HCT116 (cell line): Measurements from ENCODE around the gene TWIST2. TPM values are rescaled to one million over a fixed set of nuclear protein-coding genes. Genes with fewer than 3 reads are reported as not detected.

Experiments used
- ATAC-seq: fragments of 200-7000 bp; cut with Tn5 transposase; 2 replicates; pipeline ENCODE4 v1.9.1; 2020; ENCODE audit warnings: mild to moderate bottlenecking, moderate library complexity
- BruUV-seq: library from RNA; stranded (reverse); fragments of 400-500 nt; replicated peaks from 2 replicates; lab custom pipeline; 2021; lab: Mats Ljungman, UMichigan
- CTCF ChIA-PET: fragments of 300-600 bp; sonication (Branson Sonifier 250); formaldehyde crosslinking; loops from one replicate; lab custom pipeline; 2021; ENCODE audit warnings: antibody characterized with exemption; lab: Charles Lee
- POLR2A ChIA-PET: fragments of 300-600, 350-600 bp; sonication (Branson Sonifier 250); formaldehyde crosslinking; loops from one replicate; lab custom pipeline; 2021; ENCODE audit warnings: antibody characterized with exemption; lab: Charles Lee
- RAD21 ChIA-PET, 2 experiments: fragments of 300-600 bp; sonication (Branson Sonifier 250); formaldehyde crosslinking; loops; one replicate each; lab custom pipeline; 2023; ENCODE audit warnings: low total read pairs in 2 of 2; ENCODE audit not compliant: uncharacterized antibody in 2 of 2, unreplicated experiment in 2 of 2, low non-redundant PET in 1 of 2; lab: Charles Lee
- DNase-seq: peaks from one replicate; pipeline ENCODE4 v3.0.0-alpha.2; 2010; ENCODE audit warnings: low read depth, low spot score
- H2AFZ ChIP-seq: fragments of 200-600 bp; shearing (Covaris generic), sonication (generic); 2 replicates; pipeline ENCODE4 v1.6.1; 2017; ENCODE audit warnings: low read depth, mixed run types, mixed read lengths, antibody characterized with exemption, low read length; ENCODE audit not compliant: poor library complexity, severe bottlenecking
- H3K27ac ChIP-seq: 2 replicates; pipeline ENCODE4 v1.5.1; 2012; ENCODE audit warnings: low read depth, low read length
- H3K27me3 ChIP-seq: fragments of 200-600 bp; sonication (generic); 2 replicates; pipeline ENCODE4 v1.6.1; 2016; ENCODE audit warnings: mixed run types, low read length, mixed read lengths; ENCODE audit not compliant: insufficient read depth
- H3K36me3 ChIP-seq, 2 experiments: fragments of 200-500 bp in 1 of 2; fragments of 200-600 bp in 1 of 2; sonication (Bioruptor generic) in 1 of 2; sonication (generic) in 1 of 2; 2 replicates each; pipeline versions ENCODE4 v1.5.1 to v1.6.1; 2014 to 2016; ENCODE audit warnings: low read length in 2 of 2, inconsistent platforms in 1 of 2, mixed read lengths in 1 of 2, mixed run types in 1 of 2; ENCODE audit not compliant: insufficient read depth in 2 of 2, control insufficient read depth in 1 of 2
- H3K4me1 ChIP-seq, 2 experiments: fragments of 200-600 bp in 1 of 2; sonication (generic) in 1 of 2; 2 replicates each; pipeline versions ENCODE4 v1.5.1 to v1.6.1; 2012 to 2017; ENCODE audit warnings: low read length in 2 of 2, inconsistent platforms in 1 of 2, mild to moderate bottlenecking in 1 of 2, mixed read lengths in 1 of 2, mixed run types in 1 of 2, moderate library complexity in 1 of 2; ENCODE audit not compliant: insufficient read depth in 2 of 2, control insufficient read depth in 1 of 2
- H3K4me2 ChIP-seq: fragments of 200-600 bp; sonication (generic); 2 replicates; pipeline ENCODE4 v1.6.1; 2017; ENCODE audit warnings: mixed run types, low read length, mixed read lengths
- H3K4me3 ChIP-seq, 2 experiments: fragments of 200-600 bp in 1 of 2; sonication (generic) in 1 of 2; replicated peaks in 1 of 2; 2 replicates each; pipeline ENCODE4 v1.5.1; 2011 to 2016; ENCODE audit warnings: low read length in 2 of 2, control low read depth in 1 of 2, low read depth in 1 of 2, mild to moderate bottlenecking in 1 of 2, mixed read lengths in 1 of 2, mixed run types in 1 of 2
- H3K79me2 ChIP-seq: fragments of 200-600 bp; sonication (generic); 2 replicates; pipeline ENCODE4 v1.6.1; 2017; ENCODE audit warnings: mild to moderate bottlenecking, mixed run types, low read length, moderate library complexity, mixed read lengths; ENCODE audit not compliant: insufficient read depth
- H3K9ac ChIP-seq: fragments of 200-600 bp; sonication (generic); 2 replicates; pipeline ENCODE4 v1.6.1; 2016; ENCODE audit warnings: low read length, mixed read lengths
- H3K9me2 ChIP-seq: fragments of 200-600 bp; sonication (generic), shearing (Covaris generic); 2 replicates; pipeline ENCODE4 v1.6.1; 2017; ENCODE audit warnings: mixed run types, mild to moderate bottlenecking, moderate library complexity; ENCODE audit not compliant: insufficient read depth
- H3K9me3 ChIP-seq, 2 experiments: fragments of 200-500 bp in 1 of 2; fragments of 200-600 bp in 1 of 2; sonication (Bioruptor generic) in 1 of 2; sonication (generic) in 1 of 2; 2 replicates each; pipeline ENCODE4 v1.6.1; 2014 to 2017; ENCODE audit warnings: low read length in 2 of 2, mixed read lengths in 2 of 2, inconsistent platforms in 1 of 2, low read depth in 1 of 2, mild to moderate bottlenecking in 1 of 2, mixed run types in 1 of 2, moderate library complexity in 1 of 2; ENCODE audit not compliant: control insufficient read depth in 1 of 2, insufficient read depth in 1 of 2
- H4K20me1 ChIP-seq: fragments of 200-600 bp; sonication (generic), shearing (Covaris generic); 2 replicates; pipeline ENCODE4 v1.6.1; 2017; ENCODE audit warnings: mixed run types, mild to moderate bottlenecking, moderate library complexity; ENCODE audit not compliant: insufficient read depth
- CEBPB ChIP-seq: IDR thresholded peaks from 2 replicates; pipeline ENCODE4 v1.6.1; 2012; ENCODE audit warnings: low read depth
- EGR1 ChIP-seq: IDR thresholded peaks from 2 replicates; pipeline ENCODE4 v1.6.1; 2012; ENCODE audit warnings: low read depth
- EZH2 ChIP-seq: fragments of 200-600 bp; sonication (generic); IDR thresholded peaks from 2 replicates; pipeline ENCODE4 v1.6.1; 2017; ENCODE audit warnings: antibody characterized with exemption, mixed run types
- JUND ChIP-seq: IDR thresholded peaks from 2 replicates; pipeline ENCODE4 v1.6.1; 2012
- MAX ChIP-seq: IDR thresholded peaks from 2 replicates; pipeline ENCODE4 v1.6.1; 2012
- POLR2AphosphoS5 ChIP-seq: IDR thresholded peaks from 2 replicates; pipeline ENCODE4 v1.6.1; 2011; ENCODE audit warnings: mild to moderate bottlenecking, low read depth, low read length, moderate library complexity
- RAD21 ChIP-seq: IDR thresholded peaks from 2 replicates; pipeline ENCODE4 v1.6.1; 2012; ENCODE audit warnings: low read depth, mild to moderate bottlenecking
- SIN3A ChIP-seq: IDR thresholded peaks from 2 replicates; pipeline ENCODE4 v1.6.1; 2012; ENCODE audit warnings: low read depth
- SP1 ChIP-seq: IDR thresholded peaks from 2 replicates; pipeline ENCODE4 v1.6.1; 2012; ENCODE audit warnings: low read depth
- SRF ChIP-seq: IDR thresholded peaks from 2 replicates; pipeline ENCODE4 v1.6.1; 2012; ENCODE audit warnings: low read depth
- TCF7L2 ChIP-seq: IDR thresholded peaks from 2 replicates; pipeline ENCODE4 v1.7.0; 2011; ENCODE audit warnings: borderline replicate concordance, inconsistent platforms; ENCODE audit not compliant: insufficient read depth, insufficient read length; ENCODE audit errors: extremely low read depth
- YY1 ChIP-seq: IDR thresholded peaks from 2 replicates; pipeline ENCODE4 v1.6.1; 2011; ENCODE audit warnings: low read length, low read depth, moderate library complexity, mild to moderate bottlenecking; ENCODE audit not compliant: insufficient replicate concordance; ENCODE audit errors: extremely low read depth
- ZBTB33 ChIP-seq: IDR thresholded peaks from 2 replicates; pipeline ENCODE4 v1.6.1; 2011; ENCODE audit warnings: mild to moderate bottlenecking, low read length, moderate library complexity; ENCODE audit not compliant: insufficient replicate concordance; ENCODE audit errors: extremely low read depth
- intact Hi-C: fragments of 100-400 bp; cut with micrococcal nuclease; formaldehyde crosslinking; loops from 2 replicates; pipeline ENCODE4 v1.10.0; 2022
- total RNA-seq: library from RNA; stranded (reverse); gene quantifications from one replicate; pipeline ENCODE4 v1.2.1, GENCODE V29; 2021; ENCODE audit not compliant: unreplicated experiment

Gene TWIST2
- total RNA-seq, 1 experiment from 2014 or later, result not detected

DNA sequence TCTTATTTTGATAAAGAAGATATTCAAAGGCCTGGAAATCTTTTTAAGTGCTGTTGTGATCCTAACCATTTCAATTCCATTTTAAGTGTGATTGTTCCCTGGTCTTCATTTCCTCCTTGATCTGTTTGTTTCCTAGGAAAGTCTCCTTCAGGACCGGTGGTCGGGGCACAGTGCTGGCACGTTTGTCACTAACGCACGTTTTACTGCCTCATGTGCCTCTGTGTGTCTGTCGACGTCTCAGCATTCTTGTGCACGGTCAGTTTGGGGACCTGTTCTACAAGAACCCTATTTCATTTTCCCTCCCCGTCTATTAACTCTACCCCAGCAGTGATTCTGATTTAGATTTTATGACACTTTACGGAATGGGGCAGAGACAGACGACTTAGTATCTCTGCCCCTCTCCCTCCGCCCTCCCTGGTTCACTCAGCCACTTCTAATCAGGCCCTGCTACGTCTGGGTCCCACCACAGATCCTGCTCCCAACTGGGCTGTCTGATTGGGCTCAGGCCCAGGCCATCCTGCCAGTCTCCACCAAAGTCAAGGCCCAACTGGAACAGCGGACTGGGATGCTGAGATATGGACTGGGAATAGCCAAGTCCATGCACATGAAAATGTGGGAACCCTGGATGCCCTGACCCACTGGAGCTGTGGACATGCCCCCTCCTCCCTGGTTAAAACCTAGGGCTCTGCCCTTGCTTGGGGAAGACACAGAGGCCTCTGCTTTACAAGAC is 95.6 kb downstream of the TWIST2 start:
- Histone ChIP-seq H3K4me2 (no peak overlapping the region), H3K9ac (no peak overlapping the region), H2AFZ (no peak overlapping the region), H3K4me1 (peaks cover 12 to 31% of the 10 kb centered on the region in 2 experiments), H3K27me3 (no peaks in the 10 kb centered on the region), H3K4me3 (no peak overlapping the region), H3K9me2 (no peaks in the 10 kb centered on the region), H3K36me3 (no peaks in the 10 kb centered on the region), H3K9me3 (no peaks in the 10 kb centered on the region), H3K27ac (no peak overlapping the region), H4K20me1 (no peaks in the 10 kb centered on the region), H3K79me2 (no peaks in the 10 kb centered on the region)
- BruUV-seq, result no TSS peak
- TF ChIP-seq SIN3A, result no peak
- TF ChIP-seq CEBPB, result no peak
- no peak for TF ChIP-seq RAD21
- TF ChIP-seq SP1, result no peak
- no peak for TF ChIP-seq YY1
- no peak for TF ChIP-seq ZBTB33
- TF ChIP-seq JUND, result no peak
- no peak for TF ChIP-seq POLR2AphosphoS5
- no peak for TF ChIP-seq SRF
- no peak for TF ChIP-seq EGR1
- TF ChIP-seq TCF7L2, result no peak
- no peak for TF ChIP-seq MAX
- no peak for TF ChIP-seq EZH2
- DNase-seq (no peak), ATAC-seq (no peak)
- ChIA-PET CTCF (no interaction called here), RAD21 (no interaction called here), POLR2A (no interaction called here)
- intact Hi-C loops, result no loop called here
